H9 (cell line): ENCODE measurements around the gene TMEM69. TPM values are rescaled to one million over a fixed set of nuclear protein-coding genes. Genes with fewer than 3 reads are reported as not detected.

Experiments used
- DNase-seq: peaks from one replicate; pipeline ENCODE4 v3.0.0-alpha.2; 2017
- H2AFZ ChIP-seq: one replicate; pipeline ENCODE4 v1.6.1; 2013; ENCODE audit warnings: mild to moderate bottlenecking, low read length, control low read depth, moderate library complexity
- H2AK5ac ChIP-seq: 2 replicates; pipeline ENCODE4 v1.6.1; 2013; ENCODE audit warnings: low read length, control low read depth, mixed read lengths; ENCODE audit not compliant: insufficient read length
- H2BK120ac ChIP-seq: one replicate; pipeline ENCODE4 v1.6.1; 2013; ENCODE audit warnings: low read depth, mild to moderate bottlenecking, low read length, control low read depth, inconsistent platforms; ENCODE audit not compliant: poor library complexity, severe bottlenecking
- H2BK12ac ChIP-seq: 2 replicates; pipeline ENCODE4 v1.6.1; 2013; ENCODE audit warnings: low read length, control low read depth, mixed read lengths, low read depth; ENCODE audit not compliant: insufficient read length
- H2BK15ac ChIP-seq: 2 replicates; pipeline ENCODE4 v1.6.1; 2013; ENCODE audit warnings: low read depth, low read length, control low read depth
- H2BK20ac ChIP-seq: one replicate; pipeline ENCODE4 v1.6.1; 2013; ENCODE audit warnings: low read depth, mild to moderate bottlenecking, low read length, control low read depth, inconsistent platforms; ENCODE audit not compliant: poor library complexity, severe bottlenecking
- H2BK5ac ChIP-seq: 2 replicates; pipeline ENCODE4 v1.6.1; 2013; ENCODE audit warnings: low read length, control low read depth, mixed read lengths; ENCODE audit not compliant: insufficient read length
- H3K14ac ChIP-seq: 2 replicates; pipeline ENCODE4 v1.6.1; 2013; ENCODE audit warnings: low read length, control low read depth; ENCODE audit not compliant: insufficient read depth
- H3K18ac ChIP-seq: 2 replicates; pipeline ENCODE4 v1.6.1; 2013; ENCODE audit warnings: low read depth, mild to moderate bottlenecking, mixed read lengths, low read length, control low read depth; ENCODE audit not compliant: insufficient read length
- H3K23ac ChIP-seq: 2 replicates; pipeline ENCODE4 v1.6.1; 2013; ENCODE audit warnings: low read length, control low read depth, mixed read lengths, low read depth; ENCODE audit not compliant: insufficient read length
- H3K23me2 ChIP-seq: 2 replicates; pipeline ENCODE4 v1.6.1; 2013; ENCODE audit warnings: low read depth, mild to moderate bottlenecking, mixed read lengths, low read length, control low read depth; ENCODE audit not compliant: insufficient read length, poor library complexity, severe bottlenecking
- H3K27ac ChIP-seq: 2 replicates; pipeline ENCODE4 v1.5.1; 2013; ENCODE audit warnings: low read length, control low read depth, mixed read lengths, low read depth; ENCODE audit not compliant: insufficient read length
- H3K27me3 ChIP-seq: 2 replicates; pipeline ENCODE4 v1.6.1; 2013; ENCODE audit warnings: low read length, control low read depth, inconsistent platforms; ENCODE audit not compliant: insufficient read depth
- H3K4ac ChIP-seq: 2 replicates; pipeline ENCODE4 v1.6.1; 2013; ENCODE audit warnings: low read depth, mild to moderate bottlenecking, control low read depth, inconsistent platforms, low read length, moderate library complexity
- H3K4me1 ChIP-seq: 2 replicates; pipeline ENCODE4 v1.6.1; 2013; ENCODE audit warnings: low read length, control low read depth, inconsistent platforms; ENCODE audit not compliant: insufficient read depth
- H3K4me2 ChIP-seq: 2 replicates; pipeline ENCODE4 v1.6.1; 2013; ENCODE audit warnings: low read length, control low read depth, mixed read lengths; ENCODE audit not compliant: insufficient read length, insufficient read depth
- H3K56ac ChIP-seq: 2 replicates; pipeline ENCODE4 v1.6.1; 2013; ENCODE audit warnings: low read depth, mild to moderate bottlenecking, mixed read lengths, low read length, control low read depth; ENCODE audit not compliant: insufficient read length
- H3K79me1 ChIP-seq: 2 replicates; pipeline ENCODE4 v1.6.1; 2013; ENCODE audit warnings: low read depth, mild to moderate bottlenecking, moderate library complexity, low read length, control low read depth, inconsistent platforms; ENCODE audit not compliant: insufficient read depth, poor library complexity, severe bottlenecking
- H3K79me2 ChIP-seq: 2 replicates; pipeline ENCODE4 v1.6.1; 2013; ENCODE audit warnings: low read length, control low read depth, inconsistent platforms; ENCODE audit not compliant: insufficient read depth
- H3K9ac ChIP-seq: 2 replicates; pipeline ENCODE4 v1.6.1; 2013; ENCODE audit warnings: low read length, control low read depth, mixed read lengths; ENCODE audit not compliant: insufficient read length; ENCODE audit errors: extremely low read depth
- H3K9me3 ChIP-seq: one replicate; pipeline ENCODE4 v1.6.1; 2013; ENCODE audit warnings: low read depth, low read length, inconsistent platforms; ENCODE audit not compliant: control insufficient read depth
- H3T11ph ChIP-seq: one replicate; pipeline ENCODE4 v1.6.1; 2013; ENCODE audit warnings: mild to moderate bottlenecking, low read length, control low read depth, inconsistent platforms
- H4K20me1 ChIP-seq: one replicate; pipeline ENCODE4 v1.6.1; 2013; ENCODE audit not compliant: control insufficient read depth, insufficient read length, insufficient read depth
- H4K5ac ChIP-seq: 2 replicates; pipeline ENCODE4 v1.6.1; 2013; ENCODE audit warnings: low read depth, mild to moderate bottlenecking, mixed read lengths, low read length, control low read depth; ENCODE audit not compliant: insufficient read length
- H4K8ac ChIP-seq: replicated peaks from 2 replicates; pipeline ENCODE4 v1.6.1; 2013; ENCODE audit warnings: low read length, control low read depth, mixed read lengths, low read depth; ENCODE audit not compliant: insufficient read length
- H4K91ac ChIP-seq: 2 replicates; pipeline ENCODE4 v1.6.1; 2013; ENCODE audit warnings: low read depth, mild to moderate bottlenecking, moderate library complexity, mixed read lengths, low read length, control low read depth; ENCODE audit not compliant: insufficient read length
- H3K27ac Mint-ChIP-seq, 3 experiments: 2 replicates in 2 of 3; 3 replicates in 1 of 3; pipeline ENCODE4 v1.8.0; 2020 to 2021; ENCODE audit warnings: mixed read lengths in 3 of 3, mild to moderate bottlenecking in 1 of 3, moderate library complexity in 1 of 3
- H3K27me3 Mint-ChIP-seq: 2 replicates; pipeline ENCODE4 v1.8.0; 2021; ENCODE audit warnings: low read depth, mild to moderate bottlenecking, moderate library complexity, mixed read lengths
- H3K36me3 Mint-ChIP-seq, 3 experiments: 2 replicates in 2 of 3; 3 replicates in 1 of 3; pipeline ENCODE4 v1.8.0; 2020 to 2021; ENCODE audit warnings: low read depth in 3 of 3, mixed read lengths in 3 of 3; ENCODE audit not compliant: insufficient read depth in 1 of 3
- H3K4me1 Mint-ChIP-seq, 2 experiments: 2 replicates each; pipeline ENCODE4 v1.8.0; 2020; ENCODE audit warnings: mixed read lengths in 2 of 2
- H3K4me3 Mint-ChIP-seq, 2 experiments: 2 replicates in 1 of 2; 3 replicates in 1 of 2; pipeline ENCODE4 v1.8.0; 2020 to 2021; ENCODE audit warnings: mild to moderate bottlenecking in 2 of 2, mixed read lengths in 2 of 2, moderate library complexity in 1 of 2
- H3K9me3 Mint-ChIP-seq, 2 experiments: 2 replicates in 1 of 2; 3 replicates in 1 of 2; pipeline ENCODE4 v1.8.0; 2020; ENCODE audit warnings: mild to moderate bottlenecking in 2 of 2, mixed read lengths in 2 of 2, moderate library complexity in 1 of 2
- WGBS: extraction: QIAGEN DNeasy Blood & Tissue Kit; methylation state at CpG from one replicate; pipeline ENCODE4 v1.1.7; 2013; ENCODE audit warnings: missing lambda C conversion rate, low lambda C conversion rate, mixed read lengths; ENCODE audit not compliant: insufficient read length; ENCODE audit errors: extremely low coverage; 5-methylcytosine and 5-hydroxymethylcytosine counted together
- total RNA-seq: library from RNA; stranded (reverse); gene quantifications from 2 replicates; pipeline ENCODE4 v1.2.1, GENCODE V29; 2021
- TF ChIP-seq, protein P1 (sequence below): fragments of 200-600 bp; sonication (generic); conservative IDR thresholded peaks from 3 replicates; pipeline ENCODE4 v1.8.0; 2021; ENCODE audit warnings: antibody characterized with exemption, mild to moderate bottlenecking

The TMEM69 gene
- total RNA-seq, 1 experiment from 2014 or later = 30.7 TPM

DNA sequence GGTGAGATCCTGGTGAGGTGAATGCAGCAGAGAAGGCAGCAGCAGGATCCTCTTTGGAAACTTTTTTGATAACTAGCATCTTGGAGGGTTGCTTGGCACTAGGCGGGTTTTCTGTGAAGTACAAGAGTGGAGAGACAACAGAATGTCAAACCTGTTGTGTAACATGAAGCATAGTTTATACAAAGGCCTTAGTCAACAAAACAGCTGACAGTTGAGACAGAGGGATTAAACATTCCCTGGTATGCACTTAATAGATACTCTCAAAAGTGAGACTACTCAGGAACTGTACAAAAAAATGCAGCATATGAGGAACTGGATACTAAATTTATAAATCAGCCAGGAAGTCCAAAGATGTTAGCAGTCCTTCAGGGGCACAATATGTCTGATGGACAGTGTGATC is 47.7 kb upstream of the TMEM69 start:
- H3K79me1 ChIP-seq = no peaks in the 10 kb centered on the region
- H3K56ac ChIP-seq = no peak overlapping the region
- no peaks in the 10 kb centered on the region for H3K4me1 ChIP-seq
- no peaks in the 10 kb centered on the region for H4K20me1 ChIP-seq
- H3K4me2 ChIP-seq = no peak overlapping the region
- no peak overlapping the region for H3K18ac ChIP-seq
- no peak overlapping the region for H3T11ph ChIP-seq
- H3K36me3 Mint-ChIP-seq = peaks cover 18 to 36% (median 35%) of the 10 kb centered on the region in 3 experiments; a peak in 6 of 7 replicates
- no peak overlapping the region for H4K8ac ChIP-seq
- no peak overlapping the region for H4K91ac ChIP-seq
- H3K27ac ChIP-seq = no peak overlapping the region
- H3K27me3 Mint-ChIP-seq = no peaks in the 10 kb centered on the region
- H3K9me3 Mint-ChIP-seq = no peaks in the 10 kb centered on the region
- no peak overlapping the region for H3K9ac ChIP-seq
- no peak overlapping the region for H2BK20ac ChIP-seq
- no peak overlapping the region for H3K23ac ChIP-seq
- H2BK15ac ChIP-seq = no peak overlapping the region
- WGBS = no CpG with 5 or more reads among the region's 1 CpG
- no peak overlapping the region for H2BK120ac ChIP-seq
- H3K14ac ChIP-seq = no peak overlapping the region
- no peaks in the 10 kb centered on the region for H3K23me2 ChIP-seq
- H2AFZ ChIP-seq = no peak overlapping the region
- H3K27me3 ChIP-seq = no peaks in the 10 kb centered on the region
- no peak overlapping the region for H3K4ac ChIP-seq
- H2BK5ac ChIP-seq = no peak overlapping the region
- no peak overlapping the region for H4K5ac ChIP-seq
- H2AK5ac ChIP-seq = no peak overlapping the region
- H3K9me3 ChIP-seq = no peaks in the 10 kb centered on the region
- H3K4me3 Mint-ChIP-seq = no peak overlapping the region
- no peak overlapping the region; a peak in 1 of 7 replicates for H3K27ac Mint-ChIP-seq
- TF ChIP-seq, protein P1, sequence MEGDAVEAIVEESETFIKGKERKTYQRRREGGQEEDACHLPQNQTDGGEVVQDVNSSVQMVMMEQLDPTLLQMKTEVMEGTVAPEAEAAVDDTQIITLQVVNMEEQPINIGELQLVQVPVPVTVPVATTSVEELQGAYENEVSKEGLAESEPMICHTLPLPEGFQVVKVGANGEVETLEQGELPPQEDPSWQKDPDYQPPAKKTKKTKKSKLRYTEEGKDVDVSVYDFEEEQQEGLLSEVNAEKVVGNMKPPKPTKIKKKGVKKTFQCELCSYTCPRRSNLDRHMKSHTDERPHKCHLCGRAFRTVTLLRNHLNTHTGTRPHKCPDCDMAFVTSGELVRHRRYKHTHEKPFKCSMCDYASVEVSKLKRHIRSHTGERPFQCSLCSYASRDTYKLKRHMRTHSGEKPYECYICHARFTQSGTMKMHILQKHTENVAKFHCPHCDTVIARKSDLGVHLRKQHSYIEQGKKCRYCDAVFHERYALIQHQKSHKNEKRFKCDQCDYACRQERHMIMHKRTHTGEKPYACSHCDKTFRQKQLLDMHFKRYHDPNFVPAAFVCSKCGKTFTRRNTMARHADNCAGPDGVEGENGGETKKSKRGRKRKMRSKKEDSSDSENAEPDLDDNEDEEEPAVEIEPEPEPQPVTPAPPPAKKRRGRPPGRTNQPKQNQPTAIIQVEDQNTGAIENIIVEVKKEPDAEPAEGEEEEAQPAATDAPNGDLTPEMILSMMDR = no peak
- no peak for DNase-seq
- no peaks in the 10 kb centered on the region for H3K79me2 ChIP-seq
- H2BK12ac ChIP-seq = no peak overlapping the region
- H3K4me1 Mint-ChIP-seq = no peaks in the 10 kb centered on the region
